Measurements from ENCODE around the gene CORO2B.

Gene CORO2B

DNA sequence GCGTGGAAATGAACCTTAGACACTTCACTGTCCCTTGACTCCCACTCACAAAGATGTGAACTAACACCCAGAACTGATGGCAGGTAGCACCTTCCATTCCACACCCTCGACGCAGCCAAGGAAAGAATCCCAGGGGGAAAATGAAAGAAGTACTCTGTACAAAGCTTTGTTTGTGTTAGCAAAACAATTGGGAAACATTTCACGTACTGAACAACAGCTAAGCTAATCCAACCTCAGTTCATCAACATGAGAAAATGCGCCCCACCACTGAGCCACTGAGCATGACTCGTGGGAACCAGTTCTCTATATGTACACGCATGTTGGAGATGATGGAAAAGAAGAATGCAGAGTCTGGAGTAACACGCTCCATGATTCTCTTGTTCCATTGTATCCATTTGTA, 32.0 kb downstream of the CORO2B start:
- TF ChIP-seq ZNF274 (IDR thresholded peaks at IDR 0.05; ENCODE audit: low read depth, low read length) (no peak), YY1 (IDR thresholded peaks at IDR 0.05; ENCODE audit: insufficient read depth, insufficient read length) (no peak), SUZ12 (IDR thresholded peaks at IDR 0.05; ENCODE audit: extremely low read depth, insufficient read depth, insufficient read length) (no peak)
- H3K4me3 ChIP-seq (ENCODE audit: insufficient read length, low read depth): no peak overlapping the region
- no peaks in the 10 kb centered on the region for H3K27me3 ChIP-seq (ENCODE audit: insufficient read depth, insufficient read length)
- no peak overlapping the region for H3K9ac ChIP-seq (ENCODE audit: insufficient read length, low read depth)
- DNase-seq (ENCODE audit: low read depth, low spot score): no peak
- peaks cover 22% of the 10 kb centered on the region for H3K4me1 ChIP-seq (ENCODE audit: insufficient read depth, insufficient read length)
- no peaks in the 10 kb centered on the region for H3K36me3 ChIP-seq (ENCODE audit: insufficient read depth, insufficient read length, low read length)
- H3K9me3 ChIP-seq (ENCODE audit: insufficient read depth, low read length): 0 out of 2 replicates have a peak, but pooled peaks cover 4% of the 10 kb centered on the region

DNA sequence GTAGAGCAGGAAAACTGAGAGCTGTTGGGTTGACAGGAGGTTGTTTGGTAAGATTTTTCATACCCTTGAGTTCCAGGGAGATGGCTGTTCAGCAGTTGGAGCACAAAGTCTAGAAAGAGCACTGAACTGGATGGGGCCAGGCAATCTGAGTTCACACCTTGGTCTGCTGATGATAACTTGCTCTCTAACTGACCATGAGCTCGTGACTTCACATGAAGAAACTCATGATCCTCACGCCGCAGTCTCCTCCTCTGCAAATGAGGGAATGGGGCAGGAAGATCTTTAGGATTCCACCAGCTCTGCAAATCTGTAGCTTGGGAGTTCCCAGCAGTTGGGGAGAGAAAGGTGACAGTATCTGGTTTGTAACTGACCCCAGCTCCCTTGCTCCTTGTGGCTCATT, 33.7 kb downstream of the CORO2B start:
- TF ChIP-seq ZNF274 (IDR thresholded peaks at IDR 0.05; ENCODE audit: low read depth, low read length): no peak
- TF ChIP-seq SUZ12 (IDR thresholded peaks at IDR 0.05; ENCODE audit: extremely low read depth, insufficient read depth, insufficient read length): no peak
- TF ChIP-seq YY1 (IDR thresholded peaks at IDR 0.05; ENCODE audit: insufficient read depth, insufficient read length): no peak
- Histone ChIP-seq H3K4me1 (ENCODE audit: insufficient read depth, insufficient read length) (peaks cover 22% of the 10 kb centered on the region), H3K36me3 (ENCODE audit: insufficient read depth, insufficient read length, low read length) (no peaks in the 10 kb centered on the region), H3K9me3 (ENCODE audit: insufficient read depth, low read length) (no peaks in the 10 kb centered on the region), H3K9ac (ENCODE audit: insufficient read length, low read depth) (no peak overlapping the region), H3K4me3 (ENCODE audit: insufficient read length, low read depth) (no peak overlapping the region), H3K27me3 (ENCODE audit: insufficient read depth, insufficient read length) (no peaks in the 10 kb centered on the region)
- no peak for DNase-seq (ENCODE audit: low read depth, low spot score)

DNA sequence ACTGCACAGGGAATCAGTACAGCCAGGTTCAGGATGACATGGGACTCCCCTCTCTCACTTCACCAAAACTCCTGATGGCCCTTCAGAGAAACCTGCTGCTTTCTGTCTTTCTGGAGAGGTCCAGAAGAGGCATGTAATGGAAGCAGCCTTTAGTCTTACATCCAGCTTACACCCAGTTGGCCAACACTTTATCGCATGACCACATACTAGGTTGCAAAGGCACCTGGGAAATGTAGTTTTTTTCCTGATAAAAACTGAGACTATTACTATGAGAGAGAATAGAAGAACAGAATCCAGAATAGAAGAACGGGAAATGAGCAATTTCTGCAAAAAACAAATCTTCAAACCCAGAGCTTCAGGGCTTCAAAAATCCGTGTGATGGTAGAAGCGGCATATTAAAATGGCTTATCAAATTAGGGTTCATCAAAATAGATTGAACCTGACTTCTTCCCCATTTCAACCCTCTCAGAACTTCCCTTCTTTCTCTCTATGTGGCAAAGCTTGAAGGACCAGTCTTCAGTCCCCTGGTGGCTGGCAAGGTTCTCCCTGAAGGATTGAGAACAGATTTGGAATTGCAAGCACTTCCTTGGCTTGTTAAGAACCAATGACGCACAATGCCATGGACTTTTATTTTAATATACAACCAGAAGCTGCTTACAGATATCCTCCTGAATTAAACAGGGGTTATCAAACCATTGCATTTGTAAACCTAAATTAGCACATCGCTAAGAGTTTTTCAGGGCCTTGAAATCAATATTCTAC, 34.4 kb downstream of the CORO2B start:
- Histone ChIP-seq H3K9ac (ENCODE audit: insufficient read length, low read depth) (no peak overlapping the region), H3K36me3 (ENCODE audit: insufficient read depth, insufficient read length, low read length) (no peaks in the 10 kb centered on the region), H3K4me1 (ENCODE audit: insufficient read depth, insufficient read length) (peaks cover 18% of the 10 kb centered on the region), H3K9me3 (ENCODE audit: insufficient read depth, low read length) (no peaks in the 10 kb centered on the region), H3K27me3 (ENCODE audit: insufficient read depth, insufficient read length) (no peaks in the 10 kb centered on the region), H3K4me3 (ENCODE audit: insufficient read length, low read depth) (no peak overlapping the region)
- no peak for TF ChIP-seq ZNF274 (IDR thresholded peaks at IDR 0.05; ENCODE audit: low read depth, low read length)
- DNase-seq (ENCODE audit: low read depth, low spot score): no peak

DNA sequence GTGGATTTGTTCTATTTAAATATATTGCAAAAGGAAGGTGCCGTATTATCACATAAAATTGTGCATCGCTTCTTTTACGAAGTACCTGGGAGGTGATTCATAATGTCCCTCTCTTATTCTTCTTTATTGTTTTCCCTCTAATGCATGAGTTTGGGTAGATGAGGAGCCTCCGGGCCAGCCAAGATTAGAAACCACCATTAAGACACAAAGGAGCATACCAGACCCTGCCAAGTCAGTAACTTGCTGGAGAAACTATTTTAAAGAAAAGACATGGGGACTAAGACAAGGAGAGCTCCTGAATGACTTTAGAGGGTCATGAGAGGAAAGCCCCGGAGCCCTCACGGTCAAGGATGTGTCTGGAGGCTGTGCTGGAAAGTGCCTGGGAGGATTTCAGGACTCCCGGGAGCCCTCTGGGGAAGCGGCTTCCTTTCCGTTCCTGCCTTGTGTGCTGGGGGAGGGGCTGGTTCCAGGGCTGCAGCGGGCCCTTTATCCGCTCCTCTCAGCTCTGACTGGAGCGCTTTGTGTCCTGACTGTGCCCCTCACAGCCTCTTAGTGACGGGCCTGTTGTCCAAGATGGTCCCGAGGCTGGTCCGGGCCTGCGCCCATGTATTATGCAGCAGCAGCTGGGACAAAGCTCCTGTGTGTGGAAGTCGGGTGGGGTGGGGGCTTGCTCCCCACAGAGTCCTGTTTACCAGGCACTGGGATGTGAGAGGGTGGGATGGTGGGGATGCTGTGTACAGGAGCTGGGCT, 35.7 kb downstream of the CORO2B start:
- H3K9me3 ChIP-seq (ENCODE audit: insufficient read depth, low read length): no peaks in the 10 kb centered on the region
- H3K27me3 ChIP-seq (ENCODE audit: insufficient read depth, insufficient read length): no peaks in the 10 kb centered on the region
- peak; percentile 79 for DNase-seq (ENCODE audit: low read depth, low spot score)
- no peaks in the 10 kb centered on the region for H3K36me3 ChIP-seq (ENCODE audit: insufficient read depth, insufficient read length, low read length)
- H3K4me3 ChIP-seq (ENCODE audit: insufficient read length, low read depth): no peak overlapping the region
- TF ChIP-seq SUZ12 (IDR thresholded peaks at IDR 0.05; ENCODE audit: extremely low read depth, insufficient read depth, insufficient read length): no peak
- no peak for TF ChIP-seq YY1 (IDR thresholded peaks at IDR 0.05; ENCODE audit: insufficient read depth, insufficient read length)
- H3K4me1 ChIP-seq (ENCODE audit: insufficient read depth, insufficient read length): peaks cover 11% of the 10 kb centered on the region
- H3K9ac ChIP-seq (ENCODE audit: insufficient read length, low read depth): peak overlapping the region; percentile 68

- no peak for DNase-seq (ENCODE audit: low read depth, low spot score)
- Histone ChIP-seq H3K27me3 (ENCODE audit: insufficient read depth, insufficient read length) (no peaks in the 10 kb centered on the region), H3K36me3 (ENCODE audit: insufficient read depth, insufficient read length, low read length) (no peaks in the 10 kb centered on the region), H3K9me3 (ENCODE audit: insufficient read depth, low read length) (no peaks in the 10 kb centered on the region), H3K4me1 (ENCODE audit: insufficient read depth, insufficient read length) (peaks cover 6% of the 10 kb centered on the region), H3K9ac (ENCODE audit: insufficient read length, low read depth) (peak overlapping the region; percentile 68), H3K4me3 (ENCODE audit: insufficient read length, low read depth) (no peak overlapping the region)
- TF ChIP-seq ZNF274 (IDR thresholded peaks at IDR 0.05; ENCODE audit: low read depth, low read length) (no peak), YY1 (IDR thresholded peaks at IDR 0.05; ENCODE audit: insufficient read depth, insufficient read length) (no peak), SUZ12 (IDR thresholded peaks at IDR 0.05; ENCODE audit: extremely low read depth, insufficient read depth, insufficient read length) (no peak)
These were observed 36.5 kb downstream of the CORO2B start for GRCh38 chr15:68615301-68615700.

DNA sequence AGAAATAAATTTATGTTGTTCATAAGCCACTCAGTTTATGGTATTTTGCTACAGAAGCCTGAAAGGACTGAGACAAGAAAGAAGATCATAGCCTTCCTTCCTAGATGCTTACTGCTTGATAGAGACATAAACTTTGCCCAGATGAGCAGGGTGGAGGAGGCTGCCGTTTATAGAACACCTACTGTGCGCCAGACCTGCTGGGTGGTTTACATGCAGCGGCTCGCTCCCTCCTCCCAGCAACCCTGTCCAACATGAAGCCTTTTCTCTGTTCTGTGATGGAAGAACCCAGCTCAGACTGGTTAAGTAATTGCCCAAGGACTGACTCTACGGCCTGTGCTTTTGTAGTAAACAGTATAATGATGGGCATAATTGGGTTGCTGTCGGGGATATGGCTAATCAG, 37.0 kb downstream of the CORO2B start:
- Histone ChIP-seq H3K4me3 (ENCODE audit: insufficient read length, low read depth) (no peak overlapping the region), H3K9me3 (ENCODE audit: insufficient read depth, low read length) (no peaks in the 10 kb centered on the region), H3K27me3 (ENCODE audit: insufficient read depth, insufficient read length) (no peaks in the 10 kb centered on the region), H3K36me3 (ENCODE audit: insufficient read depth, insufficient read length, low read length) (no peaks in the 10 kb centered on the region), H3K4me1 (ENCODE audit: insufficient read depth, insufficient read length) (peaks cover 8% of the 10 kb centered on the region), H3K9ac (ENCODE audit: insufficient read length, low read depth) (no peak overlapping the region)
- DNase-seq (ENCODE audit: low read depth, low spot score): no peak
- TF ChIP-seq YY1 (IDR thresholded peaks at IDR 0.05; ENCODE audit: insufficient read depth, insufficient read length): no peak
- no peak for TF ChIP-seq ZNF274 (IDR thresholded peaks at IDR 0.05; ENCODE audit: low read depth, low read length)
- no peak for TF ChIP-seq SUZ12 (IDR thresholded peaks at IDR 0.05; ENCODE audit: extremely low read depth, insufficient read depth, insufficient read length)

GRCh38 chr15:68616397-68616796, 37.6 kb downstream of the CORO2B start:
- Histone ChIP-seq H3K36me3 (ENCODE audit: insufficient read depth, insufficient read length, low read length) (no peaks in the 10 kb centered on the region), H3K4me1 (ENCODE audit: insufficient read depth, insufficient read length) (peaks cover 12% of the 10 kb centered on the region), H3K9ac (ENCODE audit: insufficient read length, low read depth) (no peak overlapping the region), H3K27me3 (ENCODE audit: insufficient read depth, insufficient read length) (no peaks in the 10 kb centered on the region), H3K9me3 (ENCODE audit: insufficient read depth, low read length) (no peaks in the 10 kb centered on the region), H3K4me3 (ENCODE audit: insufficient read length, low read depth) (no peak overlapping the region)
- DNase-seq (ENCODE audit: low read depth, low spot score): no peak
- no peak for TF ChIP-seq ZNF274 (IDR thresholded peaks at IDR 0.05; ENCODE audit: low read depth, low read length)
- no peak for TF ChIP-seq YY1 (IDR thresholded peaks at IDR 0.05; ENCODE audit: insufficient read depth, insufficient read length)
- no peak for TF ChIP-seq SUZ12 (IDR thresholded peaks at IDR 0.05; ENCODE audit: extremely low read depth, insufficient read depth, insufficient read length)

Data from NT2/D1 (cell line).